Measurements from ENCODE around the gene MYADML2. TPM values are rescaled to one million over a fixed set of nuclear protein-coding genes. Genes with fewer than 3 reads are reported as not detected.

MYADML2 gene
- total RNA-seq, 1 experiment from 2014 or later: not detected

DNA sequence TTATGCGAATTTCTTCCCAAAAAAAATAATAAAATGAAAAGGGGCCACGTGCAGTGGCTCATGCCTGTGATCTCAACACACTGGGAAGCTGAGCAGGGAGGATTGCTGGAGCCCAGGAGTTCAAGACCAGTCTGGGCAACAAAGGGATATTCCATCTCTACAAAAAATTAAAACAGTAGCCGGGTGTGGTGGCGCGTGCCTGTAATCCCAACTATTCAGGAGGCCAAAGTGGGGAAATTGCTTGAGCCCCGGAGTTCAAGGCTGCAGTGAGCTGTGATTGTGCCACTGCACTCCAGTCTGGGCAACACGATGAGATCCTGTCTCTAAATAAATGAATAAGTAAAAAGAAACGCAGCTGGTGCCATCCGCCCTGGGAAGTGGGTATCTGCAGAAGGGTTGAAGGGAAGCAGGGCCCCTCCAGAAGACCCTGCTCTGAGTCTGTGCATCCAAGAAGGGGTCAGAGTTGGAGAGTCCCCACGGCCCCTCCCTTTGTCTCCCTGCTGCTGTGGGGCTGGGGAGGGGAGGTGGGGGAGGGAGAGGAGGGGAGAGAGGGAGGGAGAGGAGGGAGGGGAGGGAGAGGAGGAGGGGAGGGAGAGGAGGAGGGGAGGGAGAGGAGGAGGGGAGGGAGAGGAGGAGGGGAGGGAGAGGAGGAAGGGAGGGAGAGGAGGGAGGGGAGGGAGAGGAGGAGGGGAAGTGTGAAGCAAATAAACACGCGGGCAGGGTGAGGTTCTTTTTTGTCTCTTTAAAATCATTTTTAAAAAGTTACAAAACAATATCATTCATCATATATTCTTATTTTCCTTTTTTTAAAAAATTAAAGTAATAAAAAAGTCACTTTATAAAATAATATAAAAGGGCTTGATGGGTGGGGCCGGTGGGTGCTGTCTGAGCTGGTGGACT, 5.0 kb upstream of the MYADML2 start:
- in situ Hi-C loops (cut with HindIII; ENCODE audit: low pct_unique_long_range_greater_than_20kb, low sequenced_read_pairs): no loop called here
- DNase-seq (ENCODE audit: low read depth, low spot score): no peak

DNA sequence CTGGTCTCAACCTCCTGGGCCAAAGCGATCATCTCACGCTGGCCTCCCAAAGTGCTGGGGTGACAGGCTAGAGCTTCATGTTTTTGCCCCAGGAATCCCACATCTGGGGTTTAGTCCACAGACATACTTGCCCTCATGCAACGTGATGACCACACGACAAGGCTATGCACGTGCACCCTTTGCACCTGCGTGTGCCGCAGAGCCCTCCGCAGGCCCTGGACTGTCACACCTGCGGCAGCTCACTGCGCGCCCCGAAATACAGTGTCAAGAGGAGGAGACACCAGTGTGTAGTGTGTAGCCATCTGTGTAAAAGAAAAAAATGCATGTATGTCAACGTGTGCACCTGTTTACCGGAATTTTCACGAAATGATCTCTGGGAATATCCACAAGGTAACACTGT, 3.5 kb upstream of the MYADML2 start:
- DNase-seq (ENCODE audit: low read depth, low spot score): no peak
- in situ Hi-C loops (cut with HindIII; ENCODE audit: low pct_unique_long_range_greater_than_20kb, low sequenced_read_pairs): no loop called here

DNA sequence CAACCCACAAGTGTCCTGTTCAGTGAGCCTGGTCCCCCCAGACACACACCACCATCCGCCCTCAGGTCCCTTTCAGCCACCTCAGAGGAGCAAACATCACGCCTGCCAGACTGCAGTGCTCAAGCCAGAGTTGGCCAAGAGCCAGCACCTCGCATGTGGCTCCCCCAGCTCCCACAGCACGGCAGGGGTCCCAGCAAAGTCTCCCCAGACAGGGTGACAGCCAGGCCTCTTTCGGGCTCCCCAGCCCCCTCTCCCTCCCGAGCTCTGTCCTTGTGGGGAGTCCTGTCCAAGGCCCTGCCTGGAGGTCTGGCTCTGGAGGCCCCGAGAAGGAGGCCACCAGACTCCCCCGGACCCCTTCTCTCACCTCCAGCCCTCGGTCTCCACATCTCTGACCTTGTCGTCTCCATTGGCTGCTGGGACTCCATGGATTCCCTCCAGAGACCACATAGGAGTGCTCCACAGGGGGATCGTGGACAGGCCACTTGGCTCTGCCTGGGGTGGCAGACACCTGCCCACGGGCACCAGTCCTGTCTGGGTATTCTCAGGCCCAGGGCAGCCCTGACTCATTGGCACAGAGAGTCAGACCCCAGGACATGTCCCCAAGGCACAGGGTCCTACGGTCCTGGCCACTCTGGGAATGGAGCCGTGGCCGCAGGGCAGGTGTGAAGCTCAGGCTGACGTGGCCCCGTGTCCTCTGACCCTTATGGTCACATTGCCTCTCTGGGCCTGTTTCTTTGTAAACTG, 1.8 kb upstream of the MYADML2 start:
- in situ Hi-C loops (cut with HindIII; ENCODE audit: low pct_unique_long_range_greater_than_20kb, low sequenced_read_pairs): no loop called here
- DNase-seq (ENCODE audit: low read depth, low spot score): no peak

DNA sequence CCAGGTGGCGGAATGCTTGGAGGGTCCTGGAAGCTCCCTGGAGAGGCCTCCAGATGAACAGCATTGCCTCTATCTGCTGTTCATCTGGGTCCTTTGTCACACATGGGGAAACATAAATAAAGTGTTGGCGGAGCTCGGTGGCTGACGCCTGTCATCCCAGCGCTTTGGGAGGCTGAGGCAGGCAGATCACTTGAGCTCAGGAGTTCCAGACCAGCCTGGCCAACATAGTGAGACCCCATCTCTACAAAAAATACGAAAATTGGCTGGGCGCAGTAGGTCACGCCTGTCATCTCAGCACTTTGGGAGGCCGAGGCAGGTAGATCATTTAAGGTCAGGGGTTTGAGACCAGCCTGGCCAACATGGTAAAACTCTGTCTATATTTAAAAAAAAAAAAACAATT, 2.2 kb downstream of the MYADML2 start:
- no peak for DNase-seq (ENCODE audit: low read depth, low spot score)
- in situ Hi-C loops (cut with HindIII; ENCODE audit: low pct_unique_long_range_greater_than_20kb, low sequenced_read_pairs): no loop called here

DNA sequence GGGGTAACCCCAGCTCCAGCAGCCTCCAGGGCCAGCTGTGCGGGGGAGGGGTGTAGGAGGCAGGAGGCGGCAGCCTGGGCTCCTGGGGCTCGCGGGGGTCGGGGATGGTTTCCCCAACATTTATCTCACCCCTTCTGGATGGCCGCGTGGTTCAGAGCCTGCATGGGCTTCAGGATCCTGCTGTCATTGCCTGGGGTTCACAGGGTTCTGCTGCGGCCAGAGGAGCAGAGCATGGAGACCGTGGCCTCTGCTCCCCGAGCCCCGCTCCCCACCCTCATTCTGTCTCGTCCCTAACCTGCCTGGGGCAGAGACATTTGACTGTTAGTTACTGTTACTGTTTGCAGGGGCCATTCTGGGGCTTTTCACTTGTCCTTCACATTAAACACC, 4.9 kb downstream of the MYADML2 start:
- in situ Hi-C loops (cut with HindIII; ENCODE audit: low pct_unique_long_range_greater_than_20kb, low sequenced_read_pairs): no loop called here
- no peak for DNase-seq (ENCODE audit: low read depth, low spot score)

DNA sequence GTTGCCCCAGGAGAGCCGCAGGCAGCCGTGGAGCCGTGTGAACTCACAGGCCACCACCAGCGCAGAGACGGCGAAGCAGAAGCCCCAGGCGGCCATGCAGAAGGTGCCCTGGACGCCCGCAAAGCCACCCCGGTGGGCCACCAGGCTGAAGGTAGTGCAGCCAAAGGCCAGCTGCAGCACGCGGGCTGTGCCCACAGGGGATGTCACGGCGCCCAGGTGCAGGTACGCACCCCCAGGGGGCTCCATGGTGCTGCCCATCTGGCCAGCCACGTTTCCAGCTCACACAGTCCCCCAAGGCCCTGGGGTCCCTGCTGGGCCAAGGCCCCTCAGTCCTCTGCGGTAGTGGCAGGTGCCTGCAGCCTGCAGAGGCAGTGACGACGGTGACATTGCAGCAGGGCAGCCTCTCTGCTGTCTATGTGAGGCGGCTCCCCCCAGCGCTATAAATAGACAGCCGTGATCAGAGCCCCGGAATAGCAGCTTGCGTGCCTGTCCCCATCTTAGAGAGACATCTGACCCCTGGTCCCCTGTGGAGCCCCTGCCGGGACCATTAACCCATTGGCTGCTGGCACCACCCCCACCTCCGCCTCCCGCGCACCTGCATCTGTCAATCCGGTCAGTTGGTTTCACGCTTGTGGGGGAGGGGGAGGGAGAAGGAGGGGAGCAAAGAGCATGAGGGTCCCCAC, 5.4 kb downstream of the MYADML2 start:
- no peak for DNase-seq (ENCODE audit: low read depth, low spot score)
- in situ Hi-C loops (cut with HindIII; ENCODE audit: low pct_unique_long_range_greater_than_20kb, low sequenced_read_pairs): no loop called here

DNA sequence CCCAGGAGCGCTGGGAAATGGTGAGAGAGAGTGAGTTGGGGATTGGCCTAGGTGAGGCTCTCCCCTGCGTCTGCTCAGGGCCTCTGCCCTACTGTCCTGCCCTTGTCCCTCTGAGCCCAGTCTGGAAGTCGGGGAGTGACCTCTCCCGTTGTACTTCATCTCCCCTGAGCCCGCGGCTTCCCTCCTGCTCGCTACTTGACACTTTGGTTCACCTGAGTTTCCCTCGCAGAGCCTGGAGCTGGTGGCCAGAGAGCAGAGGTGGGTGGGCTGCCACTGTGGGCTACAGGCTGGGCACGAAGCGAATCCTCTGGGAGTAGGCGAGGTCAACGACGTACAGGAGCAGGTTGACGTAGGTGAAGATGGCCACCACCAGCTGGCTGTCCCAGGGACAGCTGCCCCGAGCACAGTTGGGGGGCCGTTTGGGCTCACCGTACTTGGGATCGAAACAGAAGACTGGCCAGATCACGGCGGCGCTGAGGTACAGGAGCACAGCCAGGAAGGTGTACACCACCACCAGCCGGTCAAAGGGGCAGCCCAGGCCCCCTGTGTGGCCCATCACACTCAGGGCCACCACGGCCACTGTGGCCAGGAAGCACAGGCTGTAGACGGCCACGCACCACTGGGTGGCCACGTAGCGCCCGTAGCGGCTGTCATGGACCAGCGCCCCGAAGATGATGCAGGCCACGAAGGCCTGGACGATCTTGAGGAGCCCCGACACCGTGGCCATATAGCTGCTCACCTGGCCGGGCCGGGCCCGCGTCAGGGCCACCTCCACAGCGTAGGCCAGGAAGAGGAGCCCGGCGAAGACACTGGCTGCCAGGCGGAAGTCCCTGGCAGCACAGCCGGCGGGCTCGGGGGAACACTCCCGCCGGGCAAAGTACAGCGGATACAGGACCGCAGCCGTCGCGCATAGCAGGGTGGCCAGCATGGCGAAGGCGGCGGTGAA, 6.2 kb downstream of the MYADML2 start:
- in situ Hi-C loops (cut with HindIII; ENCODE audit: low pct_unique_long_range_greater_than_20kb, low sequenced_read_pairs): no loop called here
- DNase-seq (ENCODE audit: low read depth, low spot score): no peak

DNA sequence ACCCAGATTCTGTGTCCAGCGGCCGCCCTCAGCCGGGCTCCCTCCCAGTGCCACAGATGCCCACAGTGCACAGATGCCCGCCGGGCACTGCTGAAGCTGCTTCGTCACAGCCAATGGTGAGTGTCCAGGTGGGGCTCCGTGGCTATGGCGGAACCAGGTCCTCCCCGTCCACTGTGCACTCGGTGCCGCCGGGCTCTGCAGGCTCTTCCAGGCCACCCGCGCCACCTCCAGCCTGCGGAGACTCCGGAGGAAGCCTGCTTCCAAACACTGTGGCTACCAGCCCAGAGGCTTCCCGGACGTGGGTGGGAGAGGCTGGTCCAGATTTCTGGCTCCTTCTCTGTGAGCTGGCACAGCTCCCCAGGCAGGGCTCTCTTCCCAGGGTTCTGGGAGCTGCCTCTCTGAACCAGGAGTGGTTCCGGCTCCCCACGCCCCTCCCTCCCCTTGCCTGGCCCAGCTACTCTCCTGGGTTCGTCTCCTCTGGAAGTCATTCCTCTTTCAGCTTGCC, 7.1 kb downstream of the MYADML2 start:
- in situ Hi-C loops (cut with HindIII; ENCODE audit: low pct_unique_long_range_greater_than_20kb, low sequenced_read_pairs): no loop called here
- DNase-seq (ENCODE audit: low read depth, low spot score): no peak

DNA sequence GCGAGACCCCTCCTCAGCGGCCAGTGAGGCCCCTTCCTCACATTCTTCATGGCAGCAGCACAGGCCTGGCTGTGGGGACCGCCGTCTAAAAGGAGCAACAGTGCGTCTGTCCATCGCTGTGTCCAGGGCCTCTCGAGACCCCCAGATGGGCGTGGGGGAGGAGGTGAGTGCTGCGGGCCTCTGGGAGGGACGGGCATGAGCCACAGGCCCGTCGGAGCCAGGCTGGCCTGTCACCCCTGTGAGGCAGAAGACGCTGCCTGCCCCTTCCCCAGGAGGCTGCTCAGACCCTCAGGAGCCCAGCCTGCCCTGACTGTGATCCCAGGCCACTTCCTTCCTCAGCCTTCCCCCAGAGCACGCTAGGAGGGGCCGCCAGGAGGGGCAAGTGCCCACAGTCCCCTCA, 7.8 kb downstream of the MYADML2 start:
- DNase-seq (ENCODE audit: low read depth, low spot score): no peak
- in situ Hi-C loops (cut with HindIII; ENCODE audit: low pct_unique_long_range_greater_than_20kb, low sequenced_read_pairs): no loop called here

DNA sequence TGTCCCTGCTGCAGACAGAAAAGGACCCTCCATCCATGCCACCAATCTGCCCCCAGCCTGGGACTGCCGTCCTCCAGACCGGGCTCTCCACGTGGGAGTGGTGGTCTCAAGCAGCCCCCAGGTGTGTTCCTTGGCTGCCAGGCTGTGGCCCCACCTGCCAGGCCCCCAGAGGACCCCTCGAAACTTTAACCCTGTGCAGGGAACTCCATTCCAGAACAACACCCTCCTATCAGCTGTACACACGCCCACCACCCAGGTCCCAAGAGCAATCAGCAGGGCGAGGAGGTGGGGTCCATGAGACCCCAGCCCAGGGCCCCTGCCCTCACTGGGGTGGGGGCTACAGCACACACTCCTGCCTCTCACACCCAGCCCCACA, 11.3 kb downstream of the MYADML2 start:
- in situ Hi-C loops (cut with HindIII; ENCODE audit: low pct_unique_long_range_greater_than_20kb, low sequenced_read_pairs): no loop called here
- DNase-seq (ENCODE audit: low read depth, low spot score): no peak

DNA sequence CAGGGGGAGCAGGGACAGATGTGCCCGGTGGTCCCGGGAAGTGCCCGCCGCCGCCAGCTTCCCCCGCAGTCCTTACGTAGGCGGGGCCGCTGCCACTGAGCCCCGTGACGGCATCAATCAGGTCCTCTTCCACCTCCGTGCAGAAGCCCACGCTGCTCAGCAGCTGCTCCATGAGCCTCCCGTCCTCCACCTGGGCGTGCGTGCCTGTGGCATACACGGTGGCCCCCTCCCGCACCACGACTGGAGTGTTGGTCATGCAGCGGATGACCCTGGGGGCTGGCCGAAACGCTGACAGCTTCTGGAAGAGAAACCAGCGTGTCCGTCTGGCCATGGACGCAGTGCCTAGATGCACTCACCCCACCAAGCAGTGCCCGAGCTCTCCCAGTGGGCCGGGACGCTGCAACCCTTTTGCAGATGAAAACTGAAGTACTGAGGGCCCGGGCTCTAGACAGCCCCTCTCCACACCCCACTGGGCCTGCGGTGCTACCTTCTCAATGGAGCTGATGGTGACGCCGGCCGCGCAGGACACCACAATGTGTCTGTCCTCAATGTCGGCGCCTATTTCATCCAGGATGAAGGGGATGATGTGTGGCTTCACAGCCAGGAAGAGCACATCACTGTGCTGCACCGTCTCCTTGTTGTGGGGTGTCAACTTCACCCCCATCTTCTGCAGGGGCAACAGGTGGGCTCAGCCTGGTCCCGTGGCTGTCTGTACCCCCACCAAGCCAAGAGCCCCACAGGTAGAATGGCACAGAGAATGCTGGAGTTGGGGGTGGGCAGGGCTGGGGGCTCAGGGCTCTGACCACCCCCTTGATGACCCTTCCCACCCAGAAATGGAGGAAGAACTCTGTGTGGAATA, 12.0 kb downstream of the MYADML2 start:
- in situ Hi-C loops (cut with HindIII; ENCODE audit: low pct_unique_long_range_greater_than_20kb, low sequenced_read_pairs): no loop called here
- no peak for DNase-seq (ENCODE audit: low read depth, low spot score)

DNA sequence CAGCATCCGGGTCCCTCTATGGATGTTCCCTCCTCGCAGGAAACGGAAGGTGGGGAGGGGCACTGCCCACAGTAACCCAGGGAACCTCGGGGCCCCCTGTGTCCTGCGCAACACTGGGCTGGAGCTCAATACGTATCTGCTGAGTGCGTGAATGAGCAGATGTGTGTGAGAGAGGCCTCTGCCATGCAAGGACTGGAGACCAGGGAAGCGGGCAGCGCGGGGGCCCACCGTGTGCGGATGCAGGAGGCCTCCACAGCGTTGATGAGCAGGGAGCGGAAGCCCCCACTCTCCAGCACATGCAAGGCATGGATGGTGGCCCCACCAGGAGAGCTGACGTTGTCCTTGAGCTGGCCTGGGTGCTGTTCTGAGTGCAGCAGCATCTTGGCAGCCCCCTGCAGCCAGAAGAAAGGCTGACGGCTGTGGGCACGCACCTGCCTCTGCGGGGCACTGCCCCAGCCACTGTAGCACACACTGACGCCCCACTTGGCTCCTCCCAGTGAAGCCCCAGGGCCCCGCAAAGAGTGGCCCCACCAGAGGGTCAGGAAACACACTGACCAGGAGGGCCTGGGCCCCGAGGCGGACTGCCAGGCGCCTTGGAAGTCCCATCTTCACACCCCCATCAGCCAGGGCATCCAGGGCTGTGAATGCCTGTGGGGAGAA, 12.8 kb downstream of the MYADML2 start:
- in situ Hi-C loops (cut with HindIII; ENCODE audit: low pct_unique_long_range_greater_than_20kb, low sequenced_read_pairs): no loop called here
- DNase-seq (ENCODE audit: low read depth, low spot score): no peak

DNA sequence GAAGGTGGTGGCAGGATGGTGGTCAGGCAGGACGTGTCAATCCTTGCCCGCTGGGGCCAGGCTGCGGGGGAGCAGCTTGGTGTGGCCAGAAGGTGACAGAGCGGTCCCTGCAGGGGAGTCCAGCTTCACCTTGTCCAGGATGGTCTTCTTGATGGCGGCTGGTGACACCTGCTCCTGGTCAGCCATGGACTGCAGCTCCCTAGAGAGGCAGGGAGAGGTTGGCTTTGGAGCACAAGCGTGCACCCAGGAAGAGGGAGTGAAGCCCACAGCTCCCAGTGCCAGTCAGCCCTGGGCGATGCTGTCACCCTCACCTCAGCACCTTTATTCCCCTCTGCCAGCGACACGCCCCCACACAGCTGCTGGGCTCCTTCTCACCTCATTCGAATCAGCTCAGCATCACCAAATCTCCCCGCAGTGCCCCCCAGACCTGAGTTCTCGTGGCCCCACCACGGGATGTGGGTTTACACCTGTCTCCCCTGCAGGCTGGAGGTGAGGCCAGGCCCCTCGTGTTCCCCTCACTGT, 13.8 kb downstream of the MYADML2 start:
- in situ Hi-C loops (cut with HindIII; ENCODE audit: low pct_unique_long_range_greater_than_20kb, low sequenced_read_pairs): no loop called here

DNA sequence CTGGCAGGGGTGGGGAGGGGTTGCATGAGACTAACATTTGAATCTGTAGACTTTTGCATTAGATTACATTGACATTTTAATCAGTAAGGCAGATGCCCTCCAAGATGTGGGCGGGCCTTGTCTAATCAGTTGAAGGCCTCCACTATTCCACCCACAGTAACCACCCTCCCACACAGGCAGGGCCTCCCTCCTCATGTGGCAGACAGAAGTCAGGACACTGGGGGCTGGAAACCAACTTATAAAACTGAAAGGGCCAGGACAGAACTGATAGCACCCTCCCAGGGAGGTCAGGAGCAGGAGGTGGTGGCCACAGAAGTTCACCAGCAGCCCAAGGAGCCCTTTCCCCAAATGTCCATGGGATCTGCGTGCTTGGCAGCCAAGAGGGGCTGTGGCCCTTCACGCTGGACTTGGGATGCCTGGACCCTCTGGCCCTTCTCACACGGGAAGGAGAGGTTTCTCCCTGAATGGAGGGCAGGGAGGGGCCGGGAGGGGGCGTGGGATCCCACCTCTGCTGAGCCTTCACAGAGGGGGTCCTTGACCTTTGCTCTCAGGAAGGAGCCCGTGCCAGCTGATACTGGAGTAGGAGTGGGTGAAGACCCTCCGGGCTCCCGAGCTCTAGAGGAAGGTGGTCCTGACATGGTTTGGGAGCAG, 14.6 kb downstream of the MYADML2 start:
- in situ Hi-C loops (cut with HindIII; ENCODE audit: low pct_unique_long_range_greater_than_20kb, low sequenced_read_pairs): no loop called here
- DNase-seq (ENCODE audit: low read depth, low spot score): no peak

More for the DNA sequence above, 13.8 kb downstream of the MYADML2 start:
- DNase-seq (ENCODE audit: low read depth, low spot score): no peak

DNA sequence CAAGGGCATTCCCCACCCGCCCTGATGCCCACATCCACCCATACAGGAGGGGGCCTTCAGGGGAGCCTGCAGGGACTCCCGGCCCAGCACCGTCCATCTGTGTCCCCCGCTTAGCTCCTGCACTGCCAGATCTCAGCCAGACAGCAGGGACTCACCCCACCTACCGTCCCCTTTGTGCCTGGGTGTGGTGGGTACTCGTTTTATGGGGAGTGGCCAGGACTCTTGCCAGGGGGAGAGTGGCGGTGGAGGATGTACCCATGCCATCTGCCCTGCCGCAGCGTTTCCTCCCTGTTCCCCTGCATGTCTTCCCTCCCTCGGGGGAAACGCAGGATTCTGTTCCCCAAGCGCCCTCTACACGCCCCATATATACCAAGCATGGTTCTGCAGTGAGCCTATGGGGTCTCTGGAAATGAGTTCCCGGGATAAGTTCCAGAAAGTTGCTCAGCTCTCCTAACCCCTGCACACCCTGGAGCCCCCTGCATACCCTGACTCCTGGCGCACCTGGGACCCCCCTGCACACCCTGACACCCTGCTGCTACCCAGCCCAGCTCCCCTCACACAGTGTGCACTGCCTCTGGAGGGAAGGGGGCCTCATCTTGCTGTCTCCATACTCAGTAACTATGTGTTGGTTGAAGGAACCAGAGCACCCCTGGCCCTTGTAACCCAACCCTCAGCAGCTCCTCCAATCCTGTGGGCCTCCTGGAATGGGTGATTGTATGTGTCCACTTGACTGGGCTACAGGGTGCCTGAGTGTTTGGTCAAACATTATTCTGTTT, 15.3 kb downstream of the MYADML2 start:
- in situ Hi-C loops (cut with HindIII; ENCODE audit: low pct_unique_long_range_greater_than_20kb, low sequenced_read_pairs): no loop called here
- DNase-seq (ENCODE audit: low read depth, low spot score): no peak
